ENCODE measurements around the gene ZNF516.

The ZNF516 gene

GRCh38 chr18:76356666-76357065 is 138.4 kb downstream of the ZNF516 start:
- Histone ChIP-seq H3K9me3 (ENCODE audit: low read length) (peaks cover 2% of the 10 kb centered on the region), H2AFZ (ENCODE audit: low read depth, low read length) (no peak overlapping the region), H3K27me3 (ENCODE audit: insufficient read depth, low read length) (no peaks in the 10 kb centered on the region), H3K4me1 (ENCODE audit: insufficient read depth, low read length) (no peaks in the 10 kb centered on the region), H3K4me3 (ENCODE audit: low read length) (no peak overlapping the region), H3K36me3 (ENCODE audit: insufficient read depth, low read length) (peaks cover 58% of the 10 kb centered on the region)

GRCh38 chr18:76354348-76354747 is 140.7 kb downstream of the ZNF516 start:
- Histone ChIP-seq H2AFZ (ENCODE audit: low read depth, low read length) (no peak overlapping the region), H3K27me3 (ENCODE audit: insufficient read depth, low read length) (no peaks in the 10 kb centered on the region), H3K9me3 (ENCODE audit: low read length) (peaks cover 2% of the 10 kb centered on the region), H3K4me3 (ENCODE audit: low read length) (no peak overlapping the region), H3K36me3 (ENCODE audit: insufficient read depth, low read length) (peaks cover 38% of the 10 kb centered on the region), H3K4me1 (ENCODE audit: insufficient read depth, low read length) (no peaks in the 10 kb centered on the region)

GRCh38 chr18:76353500-76353899 is 141.5 kb downstream of the ZNF516 start:
- Histone ChIP-seq H3K27me3 (ENCODE audit: insufficient read depth, low read length) (no peaks in the 10 kb centered on the region), H3K9me3 (ENCODE audit: low read length) (peaks cover 2% of the 10 kb centered on the region), H3K4me3 (ENCODE audit: low read length) (no peak overlapping the region), H2AFZ (ENCODE audit: low read depth, low read length) (no peak overlapping the region), H3K36me3 (ENCODE audit: insufficient read depth, low read length) (peaks cover 29% of the 10 kb centered on the region), H3K4me1 (ENCODE audit: insufficient read depth, low read length) (no peaks in the 10 kb centered on the region)

GRCh38 chr18:76353046-76353445 is 142.0 kb downstream of the ZNF516 start:
- Histone ChIP-seq H3K9me3 (ENCODE audit: low read length) (peaks cover 2% of the 10 kb centered on the region), H3K36me3 (ENCODE audit: insufficient read depth, low read length) (peaks cover 26% of the 10 kb centered on the region), H3K4me1 (ENCODE audit: insufficient read depth, low read length) (no peaks in the 10 kb centered on the region), H3K27me3 (ENCODE audit: insufficient read depth, low read length) (no peaks in the 10 kb centered on the region), H3K4me3 (ENCODE audit: low read length) (no peak overlapping the region), H2AFZ (ENCODE audit: low read depth, low read length) (no peak overlapping the region)

- Histone ChIP-seq H3K9me3 (ENCODE audit: low read length) (peaks cover 2% of the 10 kb centered on the region), H3K4me1 (ENCODE audit: insufficient read depth, low read length) (no peaks in the 10 kb centered on the region), H3K4me3 (ENCODE audit: low read length) (no peak overlapping the region), H3K27me3 (ENCODE audit: insufficient read depth, low read length) (no peaks in the 10 kb centered on the region), H3K36me3 (ENCODE audit: insufficient read depth, low read length) (peaks cover 17% of the 10 kb centered on the region), H2AFZ (ENCODE audit: low read depth, low read length) (no peak overlapping the region)
Observed at GRCh38 chr18:76351961-76352581, 143.0 kb downstream of the ZNF516 start.

DNA sequence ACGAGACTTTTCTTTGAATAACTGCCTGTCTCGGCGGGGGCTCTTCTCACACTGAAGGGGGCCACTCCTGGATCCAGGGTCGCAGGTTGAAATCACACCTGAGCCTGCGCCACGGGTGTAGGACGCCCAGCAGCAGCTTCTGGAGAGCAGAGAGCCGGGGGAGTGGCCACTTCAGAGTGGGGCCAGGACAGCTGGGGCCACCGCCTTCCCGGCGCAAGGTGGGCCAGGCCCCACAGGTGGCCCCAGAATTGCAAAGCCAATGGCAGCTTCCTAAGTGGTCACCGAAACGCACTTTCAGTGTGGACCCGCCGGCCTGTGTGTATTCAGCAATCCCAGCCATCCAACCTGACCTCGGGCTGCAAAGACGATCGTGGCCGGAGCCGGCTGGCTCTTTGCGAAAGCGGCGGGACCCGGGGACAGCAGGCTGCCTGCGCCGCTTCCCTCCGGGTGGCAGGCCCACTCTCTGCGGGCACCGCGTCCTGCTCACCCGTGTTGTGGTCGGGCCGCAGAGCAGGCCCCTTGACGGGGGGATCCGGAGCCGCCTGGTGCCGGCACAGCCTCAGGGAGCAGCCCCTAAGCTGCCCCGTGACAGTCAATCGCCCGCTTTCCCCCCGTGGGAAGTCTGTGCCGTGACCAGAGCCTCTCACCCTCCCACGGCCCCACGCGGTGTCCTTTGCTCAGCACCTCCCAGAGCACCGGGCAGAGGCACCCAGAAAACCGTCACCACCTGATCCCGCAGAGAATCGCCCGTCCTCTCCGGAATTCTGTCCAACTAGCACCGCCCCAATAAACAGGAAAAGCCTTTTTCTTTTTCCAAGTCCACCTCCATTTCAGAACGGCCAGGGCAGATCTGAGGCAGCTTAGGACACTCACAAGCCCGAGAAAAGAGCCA is 144.7 kb downstream of the ZNF516 start:
- no peaks in the 10 kb centered on the region for H3K27me3 ChIP-seq (ENCODE audit: insufficient read depth, low read length)
- no peak overlapping the region for H3K4me3 ChIP-seq (ENCODE audit: low read length)
- H3K36me3 ChIP-seq (ENCODE audit: insufficient read depth, low read length) = peaks cover under 1% of the 10 kb centered on the region
- no peaks in the 10 kb centered on the region for H3K4me1 ChIP-seq (ENCODE audit: insufficient read depth, low read length)
- H2AFZ ChIP-seq (ENCODE audit: low read depth, low read length) = no peak overlapping the region
- H3K9me3 ChIP-seq (ENCODE audit: low read length) = peaks cover 1% of the 10 kb centered on the region

DNA sequence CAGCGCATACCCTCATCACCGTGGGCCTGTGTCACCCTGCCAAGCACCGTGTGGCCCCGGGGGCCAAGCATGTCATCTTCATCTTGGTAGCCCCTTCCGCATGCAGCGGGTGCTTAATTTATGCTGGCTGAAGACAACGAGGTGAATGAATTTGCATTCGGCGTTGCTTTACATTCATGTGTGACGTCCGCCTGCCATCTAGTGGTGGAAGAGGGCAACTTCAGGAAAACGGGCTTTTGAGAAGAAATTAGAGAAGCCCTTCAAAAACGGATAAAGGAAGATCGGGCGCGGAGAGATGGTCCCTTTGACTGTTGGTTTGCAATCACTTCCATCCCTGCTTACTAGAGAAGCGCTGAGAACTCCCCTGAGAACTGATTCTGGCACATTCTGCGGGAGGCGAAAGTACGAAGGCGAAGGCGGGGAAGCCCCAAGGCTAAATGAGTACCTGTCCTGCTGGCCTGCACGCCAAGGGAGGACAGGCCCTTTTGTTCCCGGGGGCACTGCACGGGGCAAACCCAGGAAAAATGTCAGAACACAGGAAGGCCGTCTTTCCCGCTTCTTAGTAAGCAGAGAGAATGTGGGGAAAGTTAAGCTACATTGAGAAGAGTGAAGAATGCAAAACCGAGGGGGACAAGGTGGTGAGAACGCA is 145.9 kb downstream of the ZNF516 start:
- Histone ChIP-seq H3K9me3 (ENCODE audit: low read length) (peaks cover 1% of the 10 kb centered on the region), H3K4me1 (ENCODE audit: insufficient read depth, low read length) (no peaks in the 10 kb centered on the region), H3K36me3 (ENCODE audit: insufficient read depth, low read length) (no peaks in the 10 kb centered on the region), H2AFZ (ENCODE audit: low read depth, low read length) (no peak overlapping the region), H3K4me3 (ENCODE audit: low read length) (no peak overlapping the region), H3K27me3 (ENCODE audit: insufficient read depth, low read length) (no peaks in the 10 kb centered on the region)

GRCh38 chr18:76348267-76349066 is 146.6 kb downstream of the ZNF516 start:
- Histone ChIP-seq H3K9me3 (ENCODE audit: low read length) (peaks cover 1% of the 10 kb centered on the region), H3K36me3 (ENCODE audit: insufficient read depth, low read length) (no peaks in the 10 kb centered on the region), H2AFZ (ENCODE audit: low read depth, low read length) (no peak overlapping the region), H3K4me1 (ENCODE audit: insufficient read depth, low read length) (no peaks in the 10 kb centered on the region), H3K27me3 (ENCODE audit: insufficient read depth, low read length) (no peaks in the 10 kb centered on the region), H3K4me3 (ENCODE audit: low read length) (no peak overlapping the region)

DNA sequence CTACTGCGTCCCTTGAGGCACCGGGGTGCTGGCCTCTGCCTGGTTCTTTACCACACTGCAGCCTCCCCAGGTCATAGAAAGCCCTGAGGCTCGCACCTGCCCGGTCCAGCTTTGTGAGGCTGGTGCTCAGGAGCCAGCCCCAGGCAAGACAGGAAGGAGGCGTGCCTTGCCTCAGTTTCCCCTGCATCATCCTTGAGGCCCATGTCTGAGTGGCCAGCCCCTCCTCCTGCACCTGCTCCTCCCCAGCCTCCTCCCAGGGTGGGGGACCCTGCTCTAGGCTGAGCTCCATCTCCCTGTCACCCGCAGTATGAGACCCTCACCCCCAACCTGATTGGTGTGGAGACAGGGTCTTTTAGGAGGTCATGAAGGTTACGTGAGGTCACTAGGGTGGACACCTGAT is 147.7 kb downstream of the ZNF516 start:
- Histone ChIP-seq H3K4me1 (ENCODE audit: insufficient read depth, low read length) (peaks cover 4% of the 10 kb centered on the region), H3K36me3 (ENCODE audit: insufficient read depth, low read length) (no peaks in the 10 kb centered on the region), H3K27me3 (ENCODE audit: insufficient read depth, low read length) (no peaks in the 10 kb centered on the region), H2AFZ (ENCODE audit: low read depth, low read length) (no peak overlapping the region), H3K9me3 (ENCODE audit: low read length) (no peaks in the 10 kb centered on the region), H3K4me3 (ENCODE audit: low read length) (no peak overlapping the region)

DNA sequence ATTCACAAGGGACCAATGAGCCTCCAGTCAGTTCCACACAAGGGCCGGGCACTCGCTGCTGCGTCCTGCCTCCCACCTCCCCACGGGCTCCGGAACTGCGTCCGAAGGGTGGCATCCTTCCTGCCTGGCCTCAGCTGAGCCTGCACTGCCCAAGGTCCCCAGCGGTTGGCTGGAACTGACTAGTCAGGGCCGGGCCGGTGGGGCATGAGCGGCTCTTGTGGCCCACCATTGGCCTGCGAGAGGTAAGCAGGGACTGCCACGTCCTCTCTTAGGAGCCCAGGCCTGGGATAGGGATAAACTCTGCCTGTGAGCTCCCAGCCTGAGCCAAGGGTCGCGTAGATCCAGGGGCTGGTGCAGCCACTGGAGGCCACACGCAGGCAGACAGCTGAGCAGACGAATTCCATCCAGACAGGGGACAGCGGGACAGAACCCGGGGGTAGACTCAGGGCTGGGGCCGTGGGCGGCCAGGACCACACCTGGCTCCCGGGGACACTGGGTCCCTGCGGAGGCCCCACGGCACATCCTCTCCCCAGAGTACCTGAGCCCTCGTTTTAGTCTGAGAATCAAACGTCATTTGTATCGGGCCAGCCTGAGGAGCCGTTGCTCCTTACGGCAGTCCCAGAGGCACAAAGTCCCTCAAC is 148.4 kb downstream of the ZNF516 start:
- H3K27me3 ChIP-seq (ENCODE audit: insufficient read depth, low read length) = no peaks in the 10 kb centered on the region
- H3K36me3 ChIP-seq (ENCODE audit: insufficient read depth, low read length) = no peaks in the 10 kb centered on the region
- no peak overlapping the region for H2AFZ ChIP-seq (ENCODE audit: low read depth, low read length)
- H3K4me3 ChIP-seq (ENCODE audit: low read length) = no peak overlapping the region
- H3K4me1 ChIP-seq (ENCODE audit: insufficient read depth, low read length) = peaks cover 4% of the 10 kb centered on the region
- no peaks in the 10 kb centered on the region for H3K9me3 ChIP-seq (ENCODE audit: low read length)

GRCh38 chr18:76345901-76346300 is 149.1 kb downstream of the ZNF516 start:
- no peaks in the 10 kb centered on the region for H3K9me3 ChIP-seq (ENCODE audit: low read length)
- no peak overlapping the region for H3K4me3 ChIP-seq (ENCODE audit: low read length)
- H2AFZ ChIP-seq (ENCODE audit: low read depth, low read length) = no peak overlapping the region
- H3K27me3 ChIP-seq (ENCODE audit: insufficient read depth, low read length) = no peaks in the 10 kb centered on the region
- H3K36me3 ChIP-seq (ENCODE audit: insufficient read depth, low read length) = no peaks in the 10 kb centered on the region
- peaks cover 4% of the 10 kb centered on the region for H3K4me1 ChIP-seq (ENCODE audit: insufficient read depth, low read length)

- Histone ChIP-seq H3K36me3 (ENCODE audit: insufficient read depth, low read length) (no peaks in the 10 kb centered on the region), H3K27me3 (ENCODE audit: insufficient read depth, low read length) (no peaks in the 10 kb centered on the region), H3K4me1 (ENCODE audit: insufficient read depth, low read length) (peaks cover 4% of the 10 kb centered on the region), H3K4me3 (ENCODE audit: low read length) (no peak overlapping the region), H2AFZ (ENCODE audit: low read depth, low read length) (no peak overlapping the region), H3K9me3 (ENCODE audit: low read length) (peaks cover 2% of the 10 kb centered on the region)
Observed at GRCh38 chr18:76343938-76344569, 151.0 kb downstream of the ZNF516 start.
